HepG2 (cell line): ENCODE measurements around the gene DQX1.

Experiments used
- CEBPB ChIP-seq: IDR thresholded peaks from 2 replicates; pipeline ENCODE4 v1.6.1; 2011; ENCODE audit warnings: low read depth, low read length, improper control_type of control experiment, borderline replicate concordance
- NR2F1 ChIP-seq, 2 experiments: fragments of 450-650 bp in 1 of 2; formaldehyde crosslinking in 1 of 2; IDR thresholded peaks; 2 replicates each; pipeline versions ENCODE4 v1.5.0 to v1.6.1; 2016 to 2020; ENCODE audit warnings: mild to moderate bottlenecking in 1 of 2, missing compliant biosample characterization in 1 of 2, missing genetic modification reagents in 1 of 2, moderate library complexity in 1 of 2
- PATZ1 ChIP-seq: sonication (generic); formaldehyde crosslinking; IDR thresholded peaks from 2 replicates; pipeline ENCODE4 v1.4.0; 2020; ENCODE audit warnings: missing genetic modification reagents
- POLR2A ChIP-seq, 2 experiments: IDR thresholded peaks; 2 replicates each; pipeline ENCODE4 v1.6.1; 2011; ENCODE audit warnings: low read depth in 2 of 2, low read length in 2 of 2, mild to moderate bottlenecking in 1 of 2, moderate library complexity in 1 of 2; ENCODE audit not compliant: insufficient read depth in 1 of 2
- RFX5 ChIP-seq: IDR thresholded peaks from 2 replicates; pipeline ENCODE4 v1.6.1; 2011; ENCODE audit warnings: low read depth, low read length, improper control_type of control experiment
- ZFP36 ChIP-seq: fragments of 150-350 bp; IDR thresholded peaks from 2 replicates; pipeline ENCODE4 v1.6.1; 2018; ENCODE audit warnings: borderline replicate concordance, low read length, low read depth; ENCODE audit not compliant: partially characterized antibody
- ZHX1 ChIP-seq: sonication (generic); formaldehyde crosslinking; IDR thresholded peaks from 2 replicates; pipeline ENCODE4 v1.8.1; 2022; ENCODE audit warnings: low read depth, mild to moderate bottlenecking, missing genetic modification reagents
- ZNF232 ChIP-seq: sonication (generic); formaldehyde crosslinking; IDR thresholded peaks from 2 replicates; pipeline ENCODE4 v1.4.0; 2020; ENCODE audit warnings: missing genetic modification reagents, borderline replicate concordance
- ZSCAN21 ChIP-seq: sonication (generic); formaldehyde crosslinking; IDR thresholded peaks from 2 replicates; pipeline ENCODE4 v1.8.0; 2022; ENCODE audit warnings: mild to moderate bottlenecking, missing genetic modification reagents, moderate library complexity, borderline replicate concordance

- TF ChIP-seq PATZ1 (CRISPR knock-in tag) (no peak), NR2F1 (CRISPR knock-in tag; IDR thresholded peaks at IDR 0.05) (no peak), POLR2A (IDR thresholded peaks at IDR 0.05; ENCODE audit: insufficient read depth in 1 of 2, low read depth in 2 of 2, low read length in 2 of 2) (no peak), RFX5 (no peak), ZFP36 (no peak), ZNF232 (CRISPR knock-in tag) (no peak), CEBPB (no peak), ZHX1 (CRISPR knock-in tag) (no peak), ZSCAN21 (CRISPR knock-in tag) (no peak)
Measured at GRCh38 chr2:74531666-74532065, 5.6 kb upstream of the DQX1 start.
